Neural progenitor cell (in vitro differentiated cells): ENCODE results near the gene UPP1.

ENCODE experiments used
- EZH2 ChIP-seq: fragments of 200-600 bp; sonication (generic); IDR thresholded peaks from 2 replicates; pipeline ENCODE4 v1.6.1; 2017; ENCODE audit warnings: antibody characterized with exemption, mild to moderate bottlenecking, moderate library complexity
- EZH2phosphoT487 ChIP-seq: fragments of 200-600 bp; sonication (generic); IDR thresholded peaks from 2 replicates; pipeline ENCODE4 v1.6.1; 2017; ENCODE audit warnings: antibody characterized with exemption
- TF ChIP-seq, protein P1 (sequence below): fragments of 200-600 bp; sonication (generic); IDR thresholded peaks from 2 replicates; pipeline ENCODE4 v1.5.1; 2017; ENCODE audit warnings: antibody characterized with exemption, mild to moderate bottlenecking

DNA sequence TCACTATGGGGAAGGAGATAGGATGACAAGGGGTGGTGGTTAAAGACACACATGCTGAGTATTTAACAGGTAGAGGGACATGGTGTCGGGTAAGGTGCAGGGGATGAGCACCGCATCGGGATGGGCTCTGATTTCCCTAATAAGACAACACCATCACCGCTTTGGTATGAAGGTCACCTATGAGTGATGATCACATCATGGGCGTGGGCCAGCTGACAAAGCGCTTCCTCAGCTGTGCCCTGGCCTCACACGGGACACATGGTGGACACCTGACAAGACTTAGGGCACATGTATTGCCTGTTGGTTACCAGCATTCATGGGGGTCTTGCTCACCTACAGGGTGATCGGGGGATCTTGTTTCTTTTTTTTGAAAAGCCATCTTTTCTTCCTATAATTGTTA, 41.0 kb upstream of the UPP1 start:
- TF ChIP-seq, protein P1, sequence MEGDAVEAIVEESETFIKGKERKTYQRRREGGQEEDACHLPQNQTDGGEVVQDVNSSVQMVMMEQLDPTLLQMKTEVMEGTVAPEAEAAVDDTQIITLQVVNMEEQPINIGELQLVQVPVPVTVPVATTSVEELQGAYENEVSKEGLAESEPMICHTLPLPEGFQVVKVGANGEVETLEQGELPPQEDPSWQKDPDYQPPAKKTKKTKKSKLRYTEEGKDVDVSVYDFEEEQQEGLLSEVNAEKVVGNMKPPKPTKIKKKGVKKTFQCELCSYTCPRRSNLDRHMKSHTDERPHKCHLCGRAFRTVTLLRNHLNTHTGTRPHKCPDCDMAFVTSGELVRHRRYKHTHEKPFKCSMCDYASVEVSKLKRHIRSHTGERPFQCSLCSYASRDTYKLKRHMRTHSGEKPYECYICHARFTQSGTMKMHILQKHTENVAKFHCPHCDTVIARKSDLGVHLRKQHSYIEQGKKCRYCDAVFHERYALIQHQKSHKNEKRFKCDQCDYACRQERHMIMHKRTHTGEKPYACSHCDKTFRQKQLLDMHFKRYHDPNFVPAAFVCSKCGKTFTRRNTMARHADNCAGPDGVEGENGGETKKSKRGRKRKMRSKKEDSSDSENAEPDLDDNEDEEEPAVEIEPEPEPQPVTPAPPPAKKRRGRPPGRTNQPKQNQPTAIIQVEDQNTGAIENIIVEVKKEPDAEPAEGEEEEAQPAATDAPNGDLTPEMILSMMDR = no peak
- TF ChIP-seq EZH2phosphoT487 (no peak), EZH2 (no peak)
